ENCODE results near the gene ZNF397.
"Not testable (repeated sequence)": the region's sequence is repeated elsewhere in the genome, so short reads cannot be mapped to it uniquely, and the experiment has no call there.

The ZNF397 gene

GRCh38 chr18:35240664-35241447 is at the start of gene ZNF397:
ZNF397 (plus strand) TSS chr18:35241034; CDS start chr18:35242471, 1,437 bp downstream.
- DNase-seq = peak; percentile 96

GRCh38 chr18:35191698-35192025 is 49.2 kb upstream of the ZNF397 start:
- DNase-seq = no peak

GRCh38 chr18:35192415-35192814 is 48.4 kb upstream of the ZNF397 start:
- DNase-seq = no peak

DNA sequence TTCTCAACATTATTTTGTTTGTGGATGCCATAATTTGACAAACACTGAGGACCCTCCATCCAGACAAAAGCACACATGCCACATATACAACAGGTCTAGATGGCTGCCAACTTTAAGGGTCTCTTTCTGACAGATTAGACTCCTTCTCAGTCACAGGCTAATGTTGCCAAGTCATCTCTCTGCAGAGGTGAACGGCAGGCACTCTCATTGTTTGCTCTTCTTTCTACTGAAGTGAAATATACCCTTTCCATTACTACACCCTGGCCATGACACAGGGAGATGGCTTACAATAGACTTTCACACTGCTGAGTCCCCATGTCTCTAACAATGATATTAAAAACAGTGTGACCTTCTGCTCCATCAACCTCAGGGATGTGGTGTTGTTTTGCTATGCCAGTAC is 47.5 kb upstream of the ZNF397 start:
- DNase-seq = no peak

GRCh38 chr18:35197296-35197695 is 43.5 kb upstream of the ZNF397 start:
- DNase-seq = no peak

- DNase-seq = no peak
These were observed 39.4 kb upstream of the ZNF397 start for GRCh38 chr18:35201256-35201931.

GRCh38 chr18:35203067-35203466 is 37.8 kb upstream of the ZNF397 start:
- no peak for DNase-seq

- no peak for DNase-seq
These were observed 35.6 kb upstream of the ZNF397 start for GRCh38 chr18:35205199-35205712.

GRCh38 chr18:35205746-35206458 is 34.9 kb upstream of the ZNF397 start:
- DNase-seq = not testable (repeated sequence)

GRCh38 chr18:35215026-35215425 is 25.8 kb upstream of the ZNF397 start:
- DNase-seq = no peak

GRCh38 chr18:35216611-35217010 is 24.2 kb upstream of the ZNF397 start:
- DNase-seq = not testable (repeated sequence)

- not testable (repeated sequence) for DNase-seq
These were observed 21.5 kb upstream of the ZNF397 start for GRCh38 chr18:35219331-35219730.

DNA sequence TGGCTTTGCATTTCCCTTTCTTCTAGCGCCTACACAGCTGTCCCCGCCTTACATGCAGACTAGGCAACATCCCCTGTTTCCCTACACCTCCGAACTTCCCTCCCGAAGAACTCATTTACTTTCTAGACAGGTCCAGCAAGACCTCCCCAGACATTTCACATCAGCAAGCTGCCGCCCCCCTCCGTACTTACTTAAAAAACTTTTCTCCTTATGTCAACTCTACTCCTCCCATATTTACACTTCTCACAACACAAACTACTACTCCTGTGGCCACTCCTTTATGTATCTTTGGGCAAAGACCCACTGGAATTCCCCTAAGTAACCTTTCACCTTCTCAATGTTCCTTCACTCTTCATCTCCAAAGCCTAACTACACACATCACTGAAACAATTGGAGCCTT is 20.4 kb upstream of the ZNF397 start:
- no peak for DNase-seq

DNA sequence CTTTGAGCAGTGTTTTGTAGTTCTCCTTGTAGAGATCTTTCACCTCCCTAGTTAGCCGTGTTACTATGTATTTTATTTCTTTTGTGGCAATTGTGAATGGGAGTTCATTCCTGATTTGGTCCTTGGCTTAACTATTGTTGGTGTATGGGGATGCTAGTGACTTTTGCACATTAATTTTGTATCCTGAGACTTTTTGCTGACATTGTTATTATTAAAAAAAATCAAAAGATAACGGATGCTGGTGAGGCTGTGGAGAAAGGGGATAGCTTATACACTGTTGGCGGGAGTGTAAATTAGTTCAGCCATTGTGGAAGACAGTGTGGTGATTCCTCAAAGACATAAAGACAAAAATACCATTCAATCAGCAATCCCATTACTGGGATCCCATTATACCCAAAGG is 17.0 kb upstream of the ZNF397 start:
- no peak for DNase-seq

GRCh38 chr18:35227254-35227653 is 13.6 kb upstream of the ZNF397 start:
- DNase-seq = no peak

GRCh38 chr18:35231052-35231451 is 9.8 kb upstream of the ZNF397 start:
- DNase-seq = peak; percentile 77

GRCh38 chr18:35236571-35237363 is 4.1 kb upstream of the ZNF397 start:
- DNase-seq = no peak

DNA sequence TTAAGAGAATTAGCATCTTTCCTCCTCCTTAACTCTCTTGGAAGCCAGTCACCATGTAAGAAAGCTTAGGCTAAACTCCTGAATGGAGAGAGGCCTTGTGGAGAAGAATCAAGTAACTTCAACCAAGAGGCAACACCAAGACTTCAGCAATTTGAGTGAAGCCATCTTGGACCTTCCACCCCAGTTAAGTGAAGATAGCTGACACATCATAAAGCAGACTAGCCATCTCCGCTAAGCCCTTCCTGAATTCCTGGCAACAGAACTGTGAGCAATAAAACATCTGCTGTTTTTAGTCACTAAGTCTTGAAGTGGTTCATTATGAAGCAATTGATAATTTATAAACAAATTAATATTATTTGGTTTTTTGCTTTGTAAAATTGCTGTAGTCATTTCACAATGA is 1.5 kb upstream of the ZNF397 start:
- DNase-seq = no peak

GRCh38 chr18:35241448-35241804 is 592 bp downstream of the ZNF397 start:
- no peak for DNase-seq

DNA sequence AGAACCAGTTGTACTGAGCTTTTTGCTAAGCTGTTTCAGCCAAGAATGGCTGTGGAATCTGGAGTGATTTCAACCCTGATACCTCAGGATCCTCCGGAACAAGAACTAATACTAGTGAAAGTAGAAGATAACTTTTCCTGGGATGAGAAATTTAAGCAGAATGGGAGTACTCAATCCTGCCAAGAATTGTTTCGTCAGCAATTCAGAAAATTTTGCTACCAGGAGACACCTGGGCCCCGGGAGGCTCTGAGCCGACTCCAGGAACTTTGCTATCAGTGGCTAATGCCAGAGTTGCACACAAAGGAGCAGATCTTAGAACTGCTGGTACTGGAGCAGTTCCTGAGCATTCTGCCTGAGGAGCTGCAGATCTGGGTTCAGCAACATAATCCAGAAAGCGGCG is 1.6 kb downstream of the ZNF397 start:
- no peak for DNase-seq

- DNase-seq = no peak
These were observed 3.8 kb downstream of the ZNF397 start for GRCh38 chr18:35244671-35245070.

DNA sequence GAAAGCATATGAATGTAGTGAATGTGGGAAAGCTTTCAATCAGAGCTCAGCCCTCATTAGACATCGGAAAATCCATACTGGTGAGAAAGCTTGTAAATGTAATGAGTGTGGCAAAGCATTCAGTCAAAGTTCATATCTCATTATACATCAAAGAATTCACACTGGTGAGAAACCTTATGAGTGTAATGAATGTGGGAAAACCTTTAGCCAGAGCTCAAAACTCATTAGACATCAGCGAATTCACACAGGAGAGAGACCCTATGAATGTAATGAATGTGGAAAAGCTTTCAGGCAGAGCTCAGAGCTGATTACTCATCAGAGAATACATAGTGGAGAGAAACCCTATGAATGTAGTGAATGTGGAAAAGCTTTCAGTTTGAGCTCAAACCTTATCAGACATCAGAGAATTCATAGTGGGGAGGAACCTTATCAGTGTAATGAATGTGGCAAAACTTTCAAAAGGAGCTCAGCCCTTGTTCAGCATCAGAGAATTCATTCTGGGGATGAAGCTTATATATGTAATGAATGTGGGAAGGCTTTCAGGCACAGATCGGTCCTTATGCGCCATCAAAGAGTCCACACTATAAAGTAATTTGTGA is 5.0 kb downstream of the ZNF397 start:
- DNase-seq = no peak

DNA sequence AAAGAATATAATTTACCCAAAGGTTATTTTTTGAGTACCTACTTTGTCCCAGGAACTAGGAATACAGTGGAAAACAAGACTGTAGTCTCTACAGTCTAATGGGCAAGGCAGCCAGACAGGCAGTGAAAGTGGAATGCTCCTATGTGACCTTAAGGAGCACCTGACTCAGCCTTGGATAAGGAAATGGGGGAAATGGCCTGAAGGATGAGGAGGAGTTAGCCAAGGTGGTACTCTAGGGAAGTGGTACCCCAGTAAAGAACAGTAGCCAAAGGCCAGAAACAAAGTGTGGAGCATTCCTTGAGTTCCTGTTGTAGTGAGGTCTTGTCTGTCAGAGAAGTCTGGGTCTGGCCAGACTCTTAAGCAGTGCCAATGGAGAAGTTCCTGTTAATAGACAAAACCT is 6.0 kb downstream of the ZNF397 start:
- DNase-seq = no peak

Data from activated naive CD4-positive, alpha-beta T cell treated with anti-CD3 and anti-CD28 coated beads, Interleukin-2, amount 50 U/mL, for 16 hours (primary cell).